Stimulated activated CD4-positive, alpha-beta T cell treated with anti-CD3 and anti-CD28 coated beads, Interleukin-12 subunit alpha, Interleukin-12 subunit beta, amount 100 ng/mL, for 24 hours (primary cell): ENCODE data around the gene C11orf24.

Source experiments
- DNase-seq, 2 experiments: peaks; one replicate each; pipeline ENCODE4 v3.0.0-alpha.2; 2020; ENCODE audit warnings: low read depth in 2 of 2

The C11orf24 gene

DNA sequence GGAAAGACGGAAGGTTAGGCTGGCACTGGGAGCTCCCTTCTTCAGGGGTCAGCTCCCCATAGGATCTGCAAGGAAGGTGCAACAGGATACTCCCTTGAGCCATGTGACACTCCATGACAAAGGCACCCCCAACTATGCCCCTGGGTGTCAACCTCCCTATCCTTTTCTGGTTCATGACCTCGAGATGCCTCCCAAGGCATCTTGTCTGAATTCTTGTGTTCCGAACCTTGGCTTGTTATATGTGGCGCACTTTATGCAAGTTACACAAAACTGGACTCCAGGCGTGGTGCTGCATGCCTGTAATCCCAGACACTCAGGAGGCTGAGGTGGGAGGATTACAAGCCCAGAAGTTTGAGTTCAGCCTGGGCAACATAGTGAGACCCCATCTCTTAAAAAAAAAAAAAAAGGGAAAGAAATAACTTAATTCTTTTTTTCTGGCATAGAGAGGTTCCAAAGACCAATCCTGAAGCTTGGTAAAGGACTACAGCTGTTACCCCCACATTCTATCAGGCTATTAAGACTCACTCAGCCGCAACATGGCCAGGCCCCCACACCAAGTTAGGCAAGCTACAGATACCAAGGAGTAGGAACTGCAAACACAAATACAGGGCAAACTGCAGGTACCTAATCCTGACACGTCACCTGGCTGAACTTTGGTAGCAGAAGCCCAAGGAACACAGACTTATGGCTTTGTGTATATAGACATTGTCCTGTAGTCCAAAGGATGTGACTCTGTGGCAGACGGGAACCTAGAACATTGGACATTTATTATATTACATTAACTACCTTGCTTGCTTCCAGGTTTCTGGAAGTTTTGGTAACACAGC, 1.4 kb downstream of the C11orf24 start:
- no peak for DNase-seq

DNA sequence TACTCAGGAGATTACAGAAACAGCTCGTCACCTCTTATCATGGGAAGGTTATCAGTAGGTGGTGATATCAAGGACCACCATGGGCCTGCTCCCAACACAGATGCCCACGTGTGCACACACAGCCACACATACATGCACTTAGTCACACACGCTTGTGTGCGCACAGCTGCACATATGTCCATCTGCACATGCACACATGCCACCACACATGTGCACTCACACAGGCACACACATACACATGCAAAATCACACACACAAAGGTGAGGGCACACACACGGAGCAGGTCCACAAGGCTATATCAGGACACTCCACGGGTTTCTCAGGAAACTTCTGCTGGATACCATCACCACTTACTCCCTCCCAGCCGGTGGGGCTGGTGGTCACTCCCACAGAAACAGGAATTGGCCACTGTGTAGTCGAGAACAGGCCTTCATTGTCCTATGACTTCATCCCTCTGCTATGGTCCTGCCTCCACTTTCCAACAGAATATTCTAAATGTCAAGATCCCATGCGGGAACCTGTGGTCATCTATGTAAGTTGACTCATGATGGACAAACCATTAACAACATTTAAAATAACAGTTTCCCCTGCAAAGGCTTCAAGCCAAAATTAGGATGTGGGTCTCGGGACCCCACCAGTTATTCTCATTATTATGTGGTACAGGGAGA, 2.2 kb downstream of the C11orf24 start:
- no peak for DNase-seq

DNA sequence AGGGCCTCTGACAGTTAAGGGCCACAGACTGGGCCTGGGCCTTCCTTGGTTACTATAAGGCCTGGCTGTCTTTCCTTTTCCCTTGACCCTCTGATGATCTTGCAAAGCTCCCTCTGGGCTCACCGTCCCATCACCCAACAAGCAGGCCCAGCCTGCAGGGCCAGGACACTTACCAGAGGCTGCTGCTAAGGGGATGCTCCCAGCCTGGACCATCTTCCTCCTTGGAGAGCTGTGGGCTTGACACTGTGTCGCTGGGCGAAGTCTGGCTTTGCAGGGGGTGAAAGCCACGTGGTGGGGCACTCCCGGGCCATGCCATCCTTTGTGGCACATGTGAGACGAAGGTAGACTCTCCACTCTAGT, 3.9 kb downstream of the C11orf24 start:
- no peak for DNase-seq

DNA sequence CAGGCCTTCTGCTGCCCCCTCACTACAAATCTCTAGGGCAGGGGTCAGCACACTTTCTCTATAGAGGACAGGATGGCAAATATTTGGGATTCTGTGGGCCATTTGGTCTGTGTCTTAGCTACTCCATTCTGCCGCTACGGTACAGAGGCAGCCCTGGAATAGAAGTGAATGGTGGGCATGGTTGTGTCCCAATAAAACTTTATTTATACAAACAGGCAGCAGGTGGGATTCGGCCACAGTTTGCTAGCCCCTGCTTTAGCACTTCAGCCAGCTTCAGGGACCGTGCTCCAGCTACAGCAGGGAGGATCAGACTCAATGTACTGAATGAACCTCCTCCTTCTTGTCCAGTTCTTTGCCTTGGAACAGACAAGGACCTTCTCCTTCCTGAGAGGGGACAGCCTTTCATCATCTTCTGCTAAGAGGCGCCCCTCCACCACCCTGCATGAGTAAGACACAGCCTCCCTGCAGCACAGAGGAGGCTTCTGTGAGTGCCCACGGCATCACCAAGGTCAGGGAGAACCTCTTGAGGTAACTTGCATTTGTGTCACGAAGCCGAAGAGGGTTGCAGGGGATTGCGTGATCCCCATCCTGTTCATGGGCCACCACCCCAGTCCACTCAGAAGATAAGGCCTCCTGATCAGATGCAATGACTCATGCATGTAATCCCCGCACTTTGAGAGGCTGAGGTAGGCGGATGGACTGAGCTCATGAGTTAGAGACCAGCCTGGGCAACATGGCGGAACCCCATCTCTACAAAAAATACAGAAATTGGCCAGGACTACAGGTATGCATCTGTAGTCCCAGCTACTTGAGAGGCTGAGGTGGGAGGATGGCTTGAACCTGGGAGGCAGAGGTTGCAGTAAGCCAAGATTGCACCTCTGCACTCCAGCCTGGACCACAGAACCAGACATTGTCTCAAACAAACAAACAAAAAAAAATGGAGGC, 4.6 kb downstream of the C11orf24 start:
- no peak for DNase-seq

DNA sequence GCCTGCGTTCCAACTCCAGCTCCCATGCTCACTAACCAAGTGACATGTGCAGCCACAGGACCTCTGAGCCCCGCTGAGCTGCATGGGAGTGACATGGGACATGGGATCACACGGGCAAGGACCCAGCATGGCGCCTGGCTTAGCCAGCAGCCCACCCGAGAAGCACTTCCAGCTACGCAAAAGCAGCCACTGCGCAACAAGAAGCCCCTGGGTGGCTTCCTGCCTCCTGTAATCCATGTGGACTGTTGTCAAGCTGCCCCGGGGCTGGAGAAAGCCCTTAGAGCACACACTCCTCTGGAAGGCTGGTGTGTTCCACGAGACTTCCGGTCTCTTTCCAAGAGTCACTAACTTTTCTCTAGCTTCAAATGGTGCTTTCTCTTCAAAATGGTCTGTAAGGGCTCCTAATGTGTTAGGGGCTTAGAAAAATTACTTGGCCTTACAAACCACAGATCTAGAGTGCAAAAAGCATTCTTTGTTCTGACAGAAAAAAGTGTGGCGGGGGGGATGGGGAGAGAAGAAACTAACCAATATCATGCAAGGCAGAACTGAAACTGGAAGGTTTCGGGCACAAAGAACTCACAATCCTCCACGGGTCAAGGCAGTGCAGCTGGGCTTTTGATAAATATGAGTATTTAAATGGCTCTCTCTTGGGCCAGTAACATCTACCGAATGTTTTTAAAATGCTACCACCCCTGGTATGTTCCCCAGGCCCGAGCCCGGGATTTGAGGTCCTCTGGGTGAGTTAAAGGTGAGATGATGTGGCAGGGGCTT, 5.5 kb downstream of the C11orf24 start:
- DNase-seq, result no peak

DNA sequence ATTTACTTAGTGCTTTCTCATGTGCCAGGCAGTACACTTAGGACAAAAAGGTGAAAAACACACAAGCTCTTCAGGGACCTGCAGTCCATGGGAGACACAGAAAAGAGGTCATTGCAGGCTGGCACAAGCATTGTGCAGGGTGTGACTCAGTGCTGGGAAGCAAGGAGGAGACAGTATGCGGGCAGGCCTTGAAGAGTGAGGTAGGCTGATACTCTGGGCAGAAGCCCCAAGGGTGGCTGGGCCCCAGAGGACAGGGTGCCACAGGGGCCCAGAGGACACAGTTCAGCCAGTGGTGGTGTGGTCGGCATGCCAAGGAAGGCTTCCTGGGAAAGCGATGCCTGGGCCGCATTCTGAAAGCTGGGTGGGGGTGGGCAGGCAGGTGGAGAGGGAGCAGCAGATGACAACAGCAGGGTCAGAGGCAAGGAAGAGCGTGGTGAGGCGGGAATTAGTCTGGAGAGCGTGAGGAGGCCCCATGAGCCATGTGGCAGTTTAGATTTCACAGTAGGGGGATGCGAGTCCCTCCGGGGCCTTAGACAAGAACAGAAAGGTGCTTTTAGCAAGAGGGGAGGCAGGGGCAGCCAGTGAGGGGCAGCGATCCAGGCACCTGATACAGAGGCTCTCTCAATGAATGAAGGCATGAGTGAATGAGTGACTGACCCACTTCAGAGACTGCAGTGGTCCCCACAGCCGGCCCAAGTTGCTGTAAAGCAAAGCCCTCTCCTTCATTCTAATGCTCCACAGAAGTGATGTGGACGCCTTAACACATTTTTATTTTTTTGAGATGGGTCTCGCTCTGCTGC, 6.8 kb downstream of the C11orf24 start:
- no peak for DNase-seq

DNA sequence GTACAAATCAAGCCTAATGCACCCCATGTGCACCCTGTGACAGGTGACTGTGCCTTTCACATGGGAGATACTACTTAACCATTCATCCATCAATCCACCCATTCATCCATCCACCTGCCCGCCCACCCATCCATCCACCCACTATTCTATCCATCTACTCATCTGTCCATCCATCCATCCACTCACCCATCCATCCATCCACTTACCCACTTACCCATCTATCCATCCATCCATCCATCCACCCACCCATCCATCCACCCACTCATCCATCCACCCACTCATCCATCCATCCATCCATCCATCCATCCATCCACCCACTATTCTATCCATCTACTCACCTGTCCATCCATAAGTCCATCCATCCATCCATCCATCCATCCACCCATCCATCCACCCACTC, 7.5 kb downstream of the C11orf24 start:
- no peak for DNase-seq

DNA sequence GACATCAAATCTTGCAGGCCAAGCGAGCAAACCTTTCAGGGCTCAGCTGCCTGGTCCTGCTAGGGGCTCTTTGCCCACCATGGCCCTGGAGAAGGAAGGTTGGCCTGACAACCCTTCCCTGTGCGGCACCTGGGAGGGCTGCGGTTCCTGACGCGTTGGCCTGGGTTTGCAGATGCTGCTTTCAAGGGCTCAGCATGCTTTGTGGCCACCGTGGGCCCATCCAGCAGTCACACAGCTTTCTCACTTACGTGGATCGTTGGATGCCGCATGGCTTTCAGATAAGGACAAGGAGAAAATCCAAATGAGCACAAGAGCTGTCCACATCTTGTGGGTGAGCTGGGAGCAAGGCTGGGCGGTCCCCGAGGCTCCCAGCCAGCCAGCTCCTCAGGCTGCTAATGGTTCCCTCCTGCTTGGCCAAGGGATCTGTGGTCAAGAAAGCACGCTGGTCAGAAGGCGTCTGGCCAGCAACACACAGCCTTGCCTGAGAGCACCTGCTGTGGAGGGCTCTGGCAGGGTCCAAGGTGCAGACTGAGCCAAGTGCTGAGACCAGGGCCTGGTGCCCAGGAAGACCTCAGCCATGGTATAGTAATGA, 8.2 kb downstream of the C11orf24 start:
- no peak for DNase-seq

DNA sequence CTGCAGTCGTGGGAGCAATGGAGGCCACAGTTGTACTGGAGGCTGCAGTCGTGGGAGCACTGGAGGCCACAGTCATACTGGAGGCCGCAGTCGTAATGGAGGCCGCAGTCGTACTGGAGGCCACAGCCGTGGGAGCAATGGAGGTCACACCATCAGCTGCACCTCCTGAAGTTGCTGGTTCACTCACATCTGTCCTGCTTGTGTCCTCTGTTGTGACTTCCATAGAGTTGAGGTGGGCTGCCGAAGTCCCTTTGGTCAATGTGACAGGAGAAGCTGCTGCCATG, 9.3 kb downstream of the C11orf24 start:
- DNase-seq, result no peak

DNA sequence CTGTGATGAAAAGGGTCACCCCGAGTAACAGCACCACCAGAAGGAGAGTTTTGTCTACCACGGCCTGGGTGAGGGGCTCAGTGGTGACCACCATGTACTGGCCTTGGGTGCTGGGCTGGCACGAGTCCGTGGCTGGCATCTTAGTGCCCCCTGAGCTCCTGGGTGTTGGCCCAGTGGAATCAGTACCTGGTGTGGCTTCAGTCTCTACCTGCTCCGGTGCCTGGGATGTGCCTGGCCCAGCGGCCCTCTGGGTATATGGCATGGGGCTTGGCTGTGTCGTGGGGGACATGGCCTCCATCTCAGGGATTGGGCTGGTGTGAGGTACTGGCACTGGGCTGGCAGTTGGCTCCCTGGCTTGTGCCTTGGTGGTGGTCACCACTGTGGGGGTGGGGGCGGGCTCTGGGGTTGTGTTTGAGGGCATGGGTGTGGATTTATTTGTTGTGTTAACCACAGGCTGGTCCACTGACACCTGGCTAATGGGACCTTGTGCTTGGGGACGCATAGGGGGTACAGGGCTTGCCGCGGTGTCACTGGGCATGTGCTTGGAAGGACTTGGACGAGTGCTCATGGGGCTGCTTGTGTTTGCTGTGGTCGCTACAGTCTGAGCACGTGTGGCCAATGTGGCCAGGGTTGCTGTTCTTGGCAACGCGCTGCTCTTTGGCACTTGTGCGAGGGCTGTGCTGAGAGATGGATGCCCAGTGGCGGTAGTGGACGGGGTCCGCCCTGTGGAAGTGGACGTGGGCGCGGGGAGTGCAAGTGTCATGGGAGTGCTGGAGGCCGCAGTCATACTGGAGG, 9.8 kb downstream of the C11orf24 start:
- DNase-seq, result no peak

DNA sequence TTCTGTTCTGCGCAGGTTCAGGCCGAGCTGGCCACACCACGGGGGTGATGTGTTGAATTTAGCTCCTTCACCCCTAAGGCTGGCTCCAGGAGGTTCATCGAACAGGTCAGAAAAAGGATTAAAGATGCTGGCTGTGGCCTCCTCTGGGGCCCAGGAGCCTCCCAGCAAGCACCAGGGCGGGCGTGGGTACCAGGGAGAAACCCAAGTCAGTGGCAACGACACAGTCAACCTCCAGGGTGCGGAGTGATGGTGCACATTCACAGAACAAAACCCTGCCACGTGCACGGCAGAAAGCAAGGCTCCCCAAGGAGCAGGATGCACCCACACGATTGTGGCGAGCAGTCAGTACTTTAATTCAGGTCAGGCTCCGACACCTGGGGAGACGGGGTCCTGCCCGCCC, 10.8 kb downstream of the C11orf24 start:
- no peak for DNase-seq

DNA sequence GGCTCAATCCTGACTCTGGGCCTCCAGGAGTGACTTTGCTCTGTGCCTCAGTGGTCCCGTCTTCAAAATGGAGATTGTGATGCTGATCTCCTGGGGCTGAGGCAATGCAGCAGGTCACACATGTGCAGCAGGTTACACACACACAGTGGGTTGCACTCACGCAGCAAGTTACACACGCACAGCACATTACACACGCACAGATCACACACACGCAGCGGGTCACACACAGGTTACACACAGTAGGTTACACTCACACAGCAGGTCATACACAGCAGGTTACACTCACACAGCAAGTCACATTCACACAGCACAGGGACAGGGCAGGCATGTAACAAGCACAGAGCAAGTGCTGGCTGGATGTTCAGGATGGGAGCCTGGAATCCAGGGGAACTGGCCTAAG, 11.3 kb downstream of the C11orf24 start:
- DNase-seq, result no peak

DNA sequence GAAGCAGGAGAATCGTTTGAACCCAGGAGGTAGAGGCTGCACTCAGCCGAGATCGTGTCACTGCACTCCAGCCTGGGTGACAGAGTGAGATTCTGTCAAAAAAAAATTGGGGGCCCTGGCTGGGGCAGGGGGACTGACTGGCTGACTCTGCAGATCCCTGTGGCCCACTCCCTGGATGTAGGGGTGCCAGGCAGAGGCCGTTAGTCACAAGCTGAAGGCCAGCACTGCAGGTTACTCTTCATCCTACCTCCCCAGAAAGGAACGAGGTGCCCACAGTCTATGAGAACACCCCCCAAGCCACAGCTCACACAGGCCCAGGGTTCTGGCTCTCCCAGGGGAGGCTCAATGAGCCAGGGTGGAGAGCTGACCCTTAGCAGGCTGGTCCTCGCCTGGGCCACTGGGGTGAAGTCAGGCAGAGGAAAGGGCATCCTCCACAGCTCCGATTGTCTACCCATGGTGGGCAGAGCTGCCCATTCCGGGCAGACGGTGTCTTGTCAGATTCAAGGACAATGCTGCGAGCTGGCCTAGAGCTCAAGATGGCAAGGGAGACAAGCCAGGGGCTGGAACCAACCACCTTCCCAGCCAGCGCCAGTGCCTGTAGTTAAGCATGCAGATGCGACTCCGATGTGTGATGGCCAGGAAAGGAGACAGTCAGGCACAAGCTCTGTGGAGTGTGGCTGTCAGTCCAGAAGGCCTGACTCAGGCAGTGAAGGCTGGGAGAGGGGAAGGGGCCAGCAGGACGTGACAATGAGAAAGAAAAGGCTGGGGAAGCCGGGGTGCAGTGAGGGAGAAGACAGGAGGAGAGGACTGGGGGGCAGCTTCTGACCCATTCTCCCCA, 12.4 kb downstream of the C11orf24 start:
- no peak for DNase-seq

DNA sequence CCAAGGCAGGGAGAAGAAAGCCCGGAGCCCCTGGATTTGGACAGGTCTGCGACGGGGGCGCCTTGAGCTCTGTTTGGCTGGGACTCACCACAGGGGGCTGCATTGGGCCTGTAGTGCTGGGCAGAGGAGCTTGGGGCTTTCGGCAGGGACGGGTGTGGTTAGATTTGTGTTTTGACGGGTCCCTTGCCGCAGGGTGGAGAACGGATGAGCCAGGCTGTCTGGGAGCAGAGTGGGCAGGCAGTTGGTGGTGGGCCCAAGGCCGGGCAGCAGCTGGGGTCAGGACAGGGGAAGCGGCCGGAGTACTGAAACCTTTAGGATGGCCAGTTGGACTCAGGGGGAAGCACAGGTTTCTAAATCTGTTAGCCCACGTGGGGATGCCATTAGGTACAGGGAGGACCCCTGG, 13.4 kb downstream of the C11orf24 start:
- DNase-seq, result no peak

DNA sequence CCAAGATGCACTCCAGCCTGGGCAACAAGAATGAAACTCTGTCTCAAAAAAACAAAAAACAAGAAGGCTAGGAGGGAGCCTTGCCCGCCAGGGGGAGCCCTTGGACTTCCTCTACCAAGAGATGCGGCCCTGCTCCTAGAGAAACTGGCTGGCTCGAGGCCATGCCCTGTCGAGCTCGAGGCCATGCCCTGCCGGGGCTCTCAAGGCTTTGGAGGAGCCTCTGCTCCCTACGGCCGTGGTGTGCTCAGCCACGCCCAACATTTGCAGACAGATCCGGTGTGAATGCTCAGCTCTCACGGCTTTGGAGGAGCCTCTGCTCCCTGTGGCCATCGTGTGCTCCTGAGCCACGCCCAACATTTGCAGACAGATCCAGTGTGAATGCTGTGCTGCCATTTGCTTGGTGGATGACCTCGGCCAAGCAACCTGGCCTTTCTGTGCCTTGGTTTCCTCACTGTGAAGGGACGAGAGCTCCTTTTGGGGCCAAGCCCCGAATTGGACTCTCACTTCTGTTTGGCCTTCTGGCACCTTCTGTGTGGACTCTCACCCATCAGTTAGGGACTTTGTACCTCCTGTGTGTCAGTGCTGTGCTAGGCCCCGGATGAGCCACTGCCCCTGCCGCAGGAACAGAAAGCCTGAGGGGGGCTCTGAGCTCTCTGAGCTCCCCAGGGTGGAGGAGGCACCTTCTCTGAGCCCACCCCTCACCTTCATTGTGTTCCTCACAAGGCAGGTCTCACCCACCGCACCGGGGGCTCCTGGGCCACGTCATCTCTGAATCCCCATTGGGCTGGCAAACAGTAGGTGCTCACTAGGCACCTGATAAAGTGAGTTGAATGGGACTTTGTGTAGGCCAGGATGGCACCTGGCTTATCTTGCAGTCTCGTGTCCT, 14.1 kb downstream of the C11orf24 start:
- DNase-seq, result peak; percentile 83 to 97

DNA sequence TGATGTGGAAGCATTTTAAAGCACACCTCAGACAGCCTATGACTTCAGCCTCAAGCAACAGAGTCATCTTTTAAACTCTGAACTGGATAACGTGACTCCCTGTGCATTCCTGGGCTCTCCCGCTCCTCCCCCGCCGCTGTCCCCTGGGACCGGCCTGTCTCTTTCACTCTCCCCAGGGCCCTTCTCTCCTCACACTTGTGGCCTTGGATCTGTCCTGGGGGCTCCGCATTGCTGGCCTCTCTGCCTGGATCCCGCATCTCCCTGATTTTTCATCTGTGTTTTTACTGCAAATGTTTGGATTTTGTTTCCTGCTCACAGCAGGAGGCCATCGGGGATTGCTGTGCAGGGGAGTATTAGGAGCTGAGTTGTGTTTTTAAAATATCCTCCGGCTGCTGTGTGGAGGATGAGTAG, 15.4 kb downstream of the C11orf24 start:
- no peak for DNase-seq

DNA sequence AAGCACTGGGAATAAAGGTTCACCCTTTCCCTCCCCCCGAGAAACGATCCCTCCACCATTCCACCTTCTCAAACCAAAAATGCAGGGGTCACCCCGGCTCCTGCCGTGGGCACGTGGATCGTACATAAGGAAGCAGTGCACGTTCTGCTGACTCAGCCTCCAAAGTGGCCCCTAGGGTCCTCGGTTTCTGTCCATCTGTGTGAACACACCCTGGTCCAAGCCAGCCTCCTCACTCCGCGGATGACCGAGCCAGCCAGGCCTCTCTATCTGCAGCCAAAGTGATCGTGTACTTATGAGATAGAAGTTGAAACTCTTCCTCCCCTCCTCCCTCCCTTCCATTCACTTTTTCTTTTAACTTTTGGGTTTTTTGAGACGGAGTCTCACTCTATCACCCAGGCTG, 16.2 kb downstream of the C11orf24 start:
- no peak for DNase-seq

DNA sequence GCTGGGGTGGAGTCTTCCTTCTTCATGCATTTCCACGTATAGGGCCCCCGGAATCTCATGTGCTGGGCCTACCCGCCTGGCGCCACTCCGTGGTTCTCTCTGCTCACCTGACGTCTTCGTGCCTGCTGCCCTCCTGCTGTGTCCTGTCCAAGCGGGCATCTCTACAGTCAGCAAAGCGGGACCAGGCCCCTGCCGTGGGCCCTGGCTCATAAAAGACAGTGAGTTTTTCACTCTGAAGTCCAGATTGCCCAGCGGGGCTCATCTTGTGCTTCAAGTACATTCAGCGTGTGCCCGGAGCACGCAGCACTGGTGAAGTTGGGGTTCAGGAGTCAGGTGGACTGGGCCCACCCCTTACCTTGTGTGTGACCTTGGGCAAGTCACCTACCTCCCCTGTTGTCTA, 17.4 kb downstream of the C11orf24 start:
- DNase-seq, result no peak
